ENCODE results near the gene EHMT2. TPM values are rescaled to one million over a fixed set of nuclear protein-coding genes. Genes with fewer than 3 reads are reported as not detected.

The EHMT2 gene
- total RNA-seq, 1 experiment from 2014 or later, result 137 TPM

- no peak for TF ChIP-seq PRDM15 (CRISPR knock-in tag; IDR thresholded peaks at IDR 0.05)
- TF ChIP-seq PRRX2 (CRISPR knock-in tag; IDR thresholded peaks at IDR 0.05), result no peak
- TF ChIP-seq AR (CRISPR knock-in tag; IDR thresholded peaks at IDR 0.05), result no peak
- no peak for TF ChIP-seq HMGXB4 (CRISPR knock-in tag; IDR thresholded peaks at IDR 0.05)
- TF ChIP-seq ESRRA (CRISPR knock-in tag; IDR thresholded peaks at IDR 0.05; ENCODE audit: borderline replicate concordance), result no peak
- no peak for TF ChIP-seq JAZF1 (CRISPR knock-in tag; IDR thresholded peaks at IDR 0.05)
- TF ChIP-seq ZNF219 (CRISPR knock-in tag; IDR thresholded peaks at IDR 0.05; ENCODE audit: borderline replicate concordance), result no peak
Observed at GRCh38 chr6:31918069-31918720, 20.7 kb upstream of the EHMT2 start (continued).

DNA sequence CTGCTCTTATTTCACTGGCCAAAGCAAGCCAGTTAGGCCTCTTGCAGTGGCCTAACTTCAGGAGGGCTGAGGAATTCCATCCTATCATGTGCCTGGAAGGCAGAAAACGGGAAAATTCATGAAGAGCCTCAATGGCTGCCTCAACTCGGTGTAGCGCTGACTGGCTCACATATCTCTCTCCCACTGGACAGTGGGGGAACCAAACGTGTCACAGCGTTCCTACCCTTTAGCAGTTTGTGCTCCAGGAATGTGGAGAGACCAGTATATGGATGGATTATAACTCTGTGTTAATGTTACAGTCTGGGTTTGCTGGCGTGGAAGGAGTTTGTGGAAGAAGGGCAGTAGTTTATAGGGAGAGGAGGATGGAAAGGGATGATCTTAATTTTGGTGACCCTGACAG lies 18.3 kb upstream of the EHMT2 start:
- Mint-ChIP-seq H3K36me3 (no peaks in the 10 kb centered on the region), H3K27me3 (ENCODE audit: low read depth) (no peaks in the 10 kb centered on the region; the same call in 1 of the 2 replicates), H3K9me3 (peaks cover 5% of the 10 kb centered on the region; the same call in 1 of the 2 replicates), H3K4me3 (no peak overlapping the region), H3K4me1 (no peaks in the 10 kb centered on the region), H3K27ac (no peak overlapping the region)
- DNase-seq (ENCODE audit: low spot score) (no peak), ATAC-seq (no peak)
- ChIA-PET POLR2A (no interaction called here), CTCF (interaction anchor here (2.2 kb wide), 1 partner anchor 9 kb away, joined by 5 read pairs; no protein-coding TSS in a partner anchor)
- TF ChIP-seq, protein P1, sequence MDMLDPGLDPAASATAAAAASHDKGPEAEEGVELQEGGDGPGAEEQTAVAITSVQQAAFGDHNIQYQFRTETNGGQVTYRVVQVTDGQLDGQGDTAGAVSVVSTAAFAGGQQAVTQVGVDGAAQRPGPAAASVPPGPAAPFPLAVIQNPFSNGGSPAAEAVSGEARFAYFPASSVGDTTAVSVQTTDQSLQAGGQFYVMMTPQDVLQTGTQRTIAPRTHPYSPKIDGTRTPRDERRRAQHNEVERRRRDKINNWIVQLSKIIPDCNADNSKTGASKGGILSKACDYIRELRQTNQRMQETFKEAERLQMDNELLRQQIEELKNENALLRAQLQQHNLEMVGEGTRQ (CRISPR knock-in tag; IDR thresholded peaks at IDR 0.05), result no peak
- TF ChIP-seq FOXJ3 (CRISPR knock-in tag; IDR thresholded peaks at IDR 0.05; ENCODE audit: borderline replicate concordance) (no peak), ZBTB21 (CRISPR knock-in tag; IDR thresholded peaks at IDR 0.05; ENCODE audit: borderline replicate concordance) (no peak), GRHL2 (CRISPR knock-in tag; IDR thresholded peaks at IDR 0.05; ENCODE audit: insufficient replicate concordance, severe bottlenecking) (no peak), MLX (CRISPR knock-in tag; IDR thresholded peaks at IDR 0.05) (no peak), TP53 (CRISPR knock-in tag; IDR thresholded peaks at IDR 0.05) (no peak), TEAD1 (CRISPR knock-in tag; IDR thresholded peaks at IDR 0.05) (no peak), NR2C2 (CRISPR knock-in tag; IDR thresholded peaks at IDR 0.05) (no peak), MAX (CRISPR knock-in tag; IDR thresholded peaks at IDR 0.05) (no peak)
- TF ChIP-seq, protein P2, sequence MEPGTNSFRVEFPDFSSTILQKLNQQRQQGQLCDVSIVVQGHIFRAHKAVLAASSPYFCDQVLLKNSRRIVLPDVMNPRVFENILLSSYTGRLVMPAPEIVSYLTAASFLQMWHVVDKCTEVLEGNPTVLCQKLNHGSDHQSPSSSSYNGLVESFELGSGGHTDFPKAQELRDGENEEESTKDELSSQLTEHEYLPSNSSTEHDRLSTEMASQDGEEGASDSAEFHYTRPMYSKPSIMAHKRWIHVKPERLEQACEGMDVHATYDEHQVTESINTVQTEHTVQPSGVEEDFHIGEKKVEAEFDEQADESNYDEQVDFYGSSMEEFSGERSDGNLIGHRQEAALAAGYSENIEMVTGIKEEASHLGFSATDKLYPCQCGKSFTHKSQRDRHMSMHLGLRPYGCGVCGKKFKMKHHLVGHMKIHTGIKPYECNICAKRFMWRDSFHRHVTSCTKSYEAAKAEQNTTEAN (CRISPR knock-in tag; IDR thresholded peaks at IDR 0.05), result no peak
- TF ChIP-seq, protein P3, sequence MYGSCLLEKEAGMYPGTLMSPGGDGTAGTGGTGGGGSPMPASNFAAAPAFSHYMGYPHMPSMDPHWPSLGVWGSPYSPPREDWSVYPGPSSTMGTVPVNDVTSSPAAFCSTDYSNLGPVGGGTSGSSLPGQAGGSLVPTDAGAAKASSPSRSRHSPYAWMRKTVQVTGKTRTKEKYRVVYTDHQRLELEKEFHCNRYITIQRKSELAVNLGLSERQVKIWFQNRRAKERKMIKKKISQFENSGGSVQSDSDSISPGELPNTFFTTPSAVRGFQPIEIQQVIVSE (CRISPR knock-in tag; IDR thresholded peaks at IDR 0.05; ENCODE audit: borderline replicate concordance), result no peak
- TF ChIP-seq, protein P4, sequence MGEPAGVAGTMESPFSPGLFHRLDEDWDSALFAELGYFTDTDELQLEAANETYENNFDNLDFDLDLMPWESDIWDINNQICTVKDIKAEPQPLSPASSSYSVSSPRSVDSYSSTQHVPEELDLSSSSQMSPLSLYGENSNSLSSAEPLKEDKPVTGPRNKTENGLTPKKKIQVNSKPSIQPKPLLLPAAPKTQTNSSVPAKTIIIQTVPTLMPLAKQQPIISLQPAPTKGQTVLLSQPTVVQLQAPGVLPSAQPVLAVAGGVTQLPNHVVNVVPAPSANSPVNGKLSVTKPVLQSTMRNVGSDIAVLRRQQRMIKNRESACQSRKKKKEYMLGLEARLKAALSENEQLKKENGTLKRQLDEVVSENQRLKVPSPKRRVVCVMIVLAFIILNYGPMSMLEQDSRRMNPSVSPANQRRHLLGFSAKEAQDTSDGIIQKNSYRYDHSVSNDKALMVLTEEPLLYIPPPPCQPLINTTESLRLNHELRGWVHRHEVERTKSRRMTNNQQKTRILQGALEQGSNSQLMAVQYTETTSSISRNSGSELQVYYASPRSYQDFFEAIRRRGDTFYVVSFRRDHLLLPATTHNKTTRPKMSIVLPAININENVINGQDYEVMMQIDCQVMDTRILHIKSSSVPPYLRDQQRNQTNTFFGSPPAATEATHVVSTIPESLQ (CRISPR knock-in tag; IDR thresholded peaks at IDR 0.05), result no peak

Measured in WTC11 (cell line).